ACC112 (cell line): ENCODE results near the gene CFAP99.
"Not testable (repeated sequence)": the region's sequence is repeated elsewhere in the genome, so short reads cannot be mapped to it uniquely, and the experiment has no call there.

Experiments
- H2AFZ ChIP-seq: fragments of 200-600 bp; sonication (generic); one replicate; pipeline ENCODE4 v1.6.0; 2017; ENCODE audit warnings: antibody characterized with exemption, low read length; ENCODE audit not compliant: unreplicated experiment
- H3K27ac ChIP-seq: fragments of 200-600 bp; sonication (generic); 2 replicates; pipeline ENCODE4 v1.5.1; 2014; ENCODE audit warnings: low read depth, mild to moderate bottlenecking, antibody characterized with exemption, low read length, moderate library complexity
- H3K27me3 ChIP-seq: fragments of 200-600 bp; sonication (generic); 2 replicates; pipeline ENCODE4 v1.6.1; 2014; ENCODE audit warnings: mild to moderate bottlenecking, antibody characterized with exemption, low read length, moderate library complexity, mixed read lengths; ENCODE audit not compliant: insufficient read depth
- H3K36me3 ChIP-seq: fragments of 200-600 bp; sonication (generic); 2 replicates; pipeline ENCODE4 v1.6.1; 2016; ENCODE audit warnings: mild to moderate bottlenecking, antibody characterized with exemption, low read length, moderate library complexity, mixed read lengths; ENCODE audit not compliant: insufficient read depth
- H3K4me1 ChIP-seq: fragments of 200-600 bp; sonication (generic); one replicate; pipeline ENCODE4 v1.6.1; 2016; ENCODE audit warnings: low read length, mixed read lengths; ENCODE audit not compliant: insufficient read depth, unreplicated experiment, control insufficient read depth
- H3K4me3 ChIP-seq: fragments of 200-600 bp; sonication (generic); 2 replicates; pipeline ENCODE4 v1.5.1; 2014; ENCODE audit warnings: mild to moderate bottlenecking, low read depth, low read length
- H3K79me2 ChIP-seq: fragments of 200-600 bp; sonication (generic); one replicate; pipeline ENCODE4 v1.6.0; 2016; ENCODE audit warnings: low read length; ENCODE audit not compliant: control insufficient read depth, unreplicated experiment, insufficient read depth

CFAP99 gene

DNA sequence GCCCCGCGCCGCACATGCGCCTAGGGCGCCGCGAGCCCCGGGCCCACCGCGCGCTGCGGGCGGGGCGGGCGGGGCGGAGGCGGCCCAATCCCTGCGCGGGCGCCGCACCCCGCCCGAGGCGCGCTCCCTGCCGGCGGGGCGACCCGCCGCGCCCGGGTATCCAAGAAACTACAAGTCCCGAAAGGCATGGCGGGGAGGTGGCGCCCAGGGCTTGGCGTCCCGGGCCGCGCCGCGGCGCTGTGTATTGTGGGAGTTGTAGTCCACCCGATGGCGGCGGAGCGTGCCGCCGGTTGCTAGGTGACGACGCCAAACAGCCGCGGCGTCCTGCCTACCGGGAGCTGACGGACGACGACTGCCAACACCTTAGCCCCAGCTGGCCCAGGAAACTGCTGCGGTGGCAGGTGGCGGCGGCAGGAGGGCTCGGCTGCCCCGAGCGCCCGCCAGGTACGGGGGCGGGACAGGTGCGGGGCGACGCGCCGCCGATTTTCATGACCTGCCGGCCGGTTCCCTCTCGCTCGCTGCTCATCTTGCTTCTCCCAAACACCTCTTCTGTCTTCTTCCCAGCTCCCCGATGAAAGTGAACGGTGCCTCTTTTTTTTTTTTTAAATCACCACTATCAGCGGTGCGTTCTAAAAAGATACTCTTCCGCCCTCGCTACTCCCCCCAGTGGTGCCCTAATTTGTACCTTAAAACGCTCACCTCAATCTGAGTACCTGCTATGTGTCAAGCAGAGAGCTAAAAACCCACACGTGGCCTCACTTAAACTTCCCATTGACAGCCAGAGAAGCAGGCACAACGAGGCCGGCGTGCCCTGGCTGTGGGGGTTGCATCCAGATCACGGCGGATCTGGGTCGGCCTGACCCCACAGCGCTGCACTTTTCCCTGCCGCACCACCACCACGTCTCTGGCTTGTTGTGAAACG, at the start of gene CFAP99:
TSS of gene CFAP99 (plus strand) at position 306 of the 922 bp plus-strand sequence.
- no peaks in the 10 kb centered on the region for H3K36me3 ChIP-seq
- peaks cover 9% of the 10 kb centered on the region for H3K4me1 ChIP-seq
- no peak within 1 kb of the TSS for H3K27ac ChIP-seq
- H3K4me3 ChIP-seq, result peak within 1 kb of the TSS; percentile 78
- peak within 1 kb of the TSS; percentile 82 for H2AFZ ChIP-seq
- peaks cover 53% of the 10 kb centered on the region for H3K27me3 ChIP-seq
- peaks cover 12% of the 10 kb centered on the region for H3K79me2 ChIP-seq

GRCh38 chr4:2370597-2371320, 48.0 kb upstream of the CFAP99 start:
- Histone ChIP-seq H3K27ac (no peak overlapping the region), H3K27me3 (no peaks in the 10 kb centered on the region), H3K79me2 (no peaks in the 10 kb centered on the region), H3K4me1 (no peaks in the 10 kb centered on the region), H2AFZ (no peak overlapping the region), H3K36me3 (no peaks in the 10 kb centered on the region), H3K4me3 (no peak overlapping the region)

- Histone ChIP-seq H2AFZ (no peak overlapping the region), H3K27ac (no peak overlapping the region), H3K36me3 (no peaks in the 10 kb centered on the region), H3K27me3 (no peaks in the 10 kb centered on the region), H3K4me1 (no peaks in the 10 kb centered on the region), H3K79me2 (no peaks in the 10 kb centered on the region), H3K4me3 (no peak overlapping the region)
Observed at GRCh38 chr4:2371765-2372487, 46.8 kb upstream of the CFAP99 start.

DNA sequence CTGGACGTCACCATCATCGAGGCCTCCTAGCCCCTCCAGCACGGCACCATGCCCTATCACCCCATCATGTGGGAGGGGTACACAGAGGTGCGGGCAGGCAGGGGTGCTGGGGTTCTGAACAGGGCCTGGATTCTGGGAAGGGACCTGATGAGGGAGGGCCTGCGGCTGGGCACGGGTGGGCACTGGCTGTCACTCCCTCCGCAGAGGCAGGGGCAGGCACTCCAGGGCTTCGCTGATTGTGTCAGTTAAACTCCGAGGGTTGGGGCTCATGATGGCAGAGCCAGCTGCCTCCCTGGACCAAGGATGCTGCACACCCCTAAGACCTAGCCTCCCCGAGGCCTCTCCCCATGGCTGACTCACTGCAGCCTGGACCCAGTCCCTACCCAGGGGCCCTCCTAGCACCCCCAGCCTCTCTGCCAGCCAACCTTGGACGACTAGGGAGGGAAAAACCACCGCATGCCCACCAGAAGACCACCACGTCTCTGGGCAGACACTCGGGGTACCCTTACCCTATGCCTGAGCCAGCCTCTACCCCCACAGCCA, 46.2 kb upstream of the CFAP99 start:
- Histone ChIP-seq H3K27me3 (no peaks in the 10 kb centered on the region), H3K36me3 (no peaks in the 10 kb centered on the region), H3K4me1 (no peaks in the 10 kb centered on the region), H2AFZ (no peak overlapping the region), H3K79me2 (no peaks in the 10 kb centered on the region), H3K4me3 (no peak overlapping the region), H3K27ac (no peak overlapping the region)

DNA sequence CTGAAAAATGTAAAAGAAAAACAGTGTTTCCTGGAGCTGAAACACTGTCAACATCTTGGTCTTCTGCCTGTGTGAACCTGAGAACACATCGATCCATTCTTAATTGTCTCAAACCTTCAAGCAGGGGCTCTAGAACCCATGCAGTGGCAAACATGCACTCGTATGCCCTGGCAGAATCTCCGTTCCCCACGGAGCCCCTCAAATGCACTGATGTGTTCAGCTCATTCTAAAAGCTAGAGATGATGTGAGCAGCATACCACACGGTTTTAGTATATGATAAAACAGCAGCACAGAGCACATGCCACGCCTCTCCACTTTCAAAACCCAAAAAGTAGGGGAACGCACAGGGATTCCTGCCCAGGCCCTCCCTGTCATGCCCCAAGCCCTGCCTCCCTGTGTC, 45.2 kb upstream of the CFAP99 start:
- no peak overlapping the region for H3K27ac ChIP-seq
- no peaks in the 10 kb centered on the region for H3K27me3 ChIP-seq
- no peaks in the 10 kb centered on the region for H3K79me2 ChIP-seq
- H2AFZ ChIP-seq, result no peak overlapping the region
- no peaks in the 10 kb centered on the region for H3K36me3 ChIP-seq
- H3K4me3 ChIP-seq, result no peak overlapping the region
- peaks cover 3% of the 10 kb centered on the region for H3K4me1 ChIP-seq

- H2AFZ ChIP-seq, result no peak overlapping the region
- H3K4me3 ChIP-seq, result no peak overlapping the region
- no peaks in the 10 kb centered on the region for H3K79me2 ChIP-seq
- no peak overlapping the region for H3K27ac ChIP-seq
- no peaks in the 10 kb centered on the region for H3K36me3 ChIP-seq
- no peaks in the 10 kb centered on the region for H3K27me3 ChIP-seq
- H3K4me1 ChIP-seq, result peaks cover 5% of the 10 kb centered on the region
Observed at GRCh38 chr4:2375427-2375826, 43.3 kb upstream of the CFAP99 start.

- Histone ChIP-seq H3K27ac (no peak overlapping the region), H3K36me3 (no peaks in the 10 kb centered on the region), H3K27me3 (no peaks in the 10 kb centered on the region), H3K79me2 (no peaks in the 10 kb centered on the region), H2AFZ (no peak overlapping the region), H3K4me3 (no peak overlapping the region), H3K4me1 (peaks cover 5% of the 10 kb centered on the region)
Observed at GRCh38 chr4:2377241-2377640, 41.5 kb upstream of the CFAP99 start.

- H3K27me3 ChIP-seq, result no peaks in the 10 kb centered on the region
- H3K27ac ChIP-seq, result no peak overlapping the region
- H3K4me1 ChIP-seq, result peaks cover 5% of the 10 kb centered on the region
- H2AFZ ChIP-seq, result no peak overlapping the region
- H3K4me3 ChIP-seq, result no peak overlapping the region
- H3K36me3 ChIP-seq, result no peaks in the 10 kb centered on the region
- H3K79me2 ChIP-seq, result no peaks in the 10 kb centered on the region
Observed at GRCh38 chr4:2378401-2378800, 40.4 kb upstream of the CFAP99 start.

DNA sequence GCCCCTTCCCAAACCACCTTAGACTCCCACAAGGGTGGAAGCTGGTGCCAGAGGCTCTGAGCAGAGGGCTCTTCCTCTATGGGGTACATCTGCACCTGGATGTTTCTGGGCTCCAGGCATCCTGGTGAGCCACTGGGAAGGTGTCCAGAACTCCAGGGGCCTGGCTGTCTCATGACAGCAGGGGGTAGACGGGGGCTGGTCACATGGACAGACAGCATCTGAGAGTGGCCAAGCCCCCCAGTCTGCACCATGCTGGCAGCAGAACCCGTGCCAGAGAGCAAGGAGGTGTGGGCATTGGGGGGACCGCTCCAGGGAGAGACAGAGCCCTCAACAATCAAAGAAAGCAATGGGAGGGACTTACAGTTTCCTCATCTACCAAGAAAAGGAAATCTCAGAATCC, 39.9 kb upstream of the CFAP99 start:
- H2AFZ ChIP-seq, result no peak overlapping the region
- no peaks in the 10 kb centered on the region for H3K27me3 ChIP-seq
- no peak overlapping the region for H3K27ac ChIP-seq
- no peak overlapping the region for H3K4me3 ChIP-seq
- H3K4me1 ChIP-seq, result peaks cover 5% of the 10 kb centered on the region
- H3K79me2 ChIP-seq, result no peaks in the 10 kb centered on the region
- no peaks in the 10 kb centered on the region for H3K36me3 ChIP-seq

DNA sequence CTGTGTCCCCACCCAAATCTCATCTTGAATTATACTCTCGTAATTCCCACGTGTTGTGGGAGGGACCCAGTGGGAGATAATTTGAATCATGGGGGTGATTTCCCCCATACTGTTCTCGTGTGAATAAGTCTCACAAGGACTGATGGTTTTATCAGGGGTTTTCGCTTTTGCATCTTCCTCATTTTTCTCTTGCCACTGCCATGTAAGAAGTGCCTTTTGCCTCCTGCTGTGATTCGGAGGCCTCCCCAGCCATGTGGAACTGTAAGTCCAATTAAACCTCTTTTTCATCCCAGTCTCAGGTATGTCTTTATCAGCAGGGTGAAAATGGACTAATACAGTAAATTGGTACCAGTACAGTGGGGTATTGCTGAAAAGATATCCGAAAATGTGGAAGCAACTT, 38.2 kb upstream of the CFAP99 start:
- not testable (repeated sequence) for H2AFZ ChIP-seq, H3K27ac ChIP-seq, H3K27me3 ChIP-seq, H3K4me1 ChIP-seq, H3K4me3 ChIP-seq, H3K36me3 ChIP-seq, H3K79me2 ChIP-seq
